Osteoblast (primary cell): ENCODE results near the gene NOC4L. TPM values are rescaled to one million over a fixed set of nuclear protein-coding genes. Genes with fewer than 3 reads are reported as not detected.
"Not testable (repeated sequence)": the region's sequence is repeated elsewhere in the genome, so short reads cannot be mapped to it uniquely, and the experiment has no call there.

Source experiments
- DNase-seq: peaks from one replicate; pipeline ENCODE4 v3.0.0; 2011; ENCODE audit warnings: low spot score, mixed read lengths; ENCODE audit not compliant: insufficient read length; ENCODE audit errors: missing footprints
- H2AFZ ChIP-seq: 2 replicates; pipeline ENCODE4 v1.6.0; 2011; ENCODE audit warnings: mild to moderate bottlenecking, low read length
- H3K27ac ChIP-seq: 2 replicates; pipeline ENCODE4 v1.5.1; 2011; ENCODE audit warnings: mild to moderate bottlenecking, low read depth, low read length, moderate library complexity
- H3K27me3 ChIP-seq: 2 replicates; pipeline ENCODE4 v1.6.0; 2012; ENCODE audit warnings: mild to moderate bottlenecking, control low read depth, inconsistent platforms, low read length, moderate library complexity; ENCODE audit not compliant: insufficient read depth
- H3K36me3 ChIP-seq: 2 replicates; pipeline ENCODE4 v1.5.1; 2011; ENCODE audit warnings: mild to moderate bottlenecking, low read length, control low read depth, moderate library complexity; ENCODE audit not compliant: insufficient read depth
- H3K4me1 ChIP-seq: 2 replicates; pipeline ENCODE4 v1.5.1; 2011; ENCODE audit warnings: mild to moderate bottlenecking, low read length, control low read depth, moderate library complexity; ENCODE audit not compliant: insufficient read depth
- H3K4me2 ChIP-seq: 2 replicates; pipeline ENCODE4 v1.6.0; 2011; ENCODE audit warnings: mild to moderate bottlenecking, low read length; ENCODE audit not compliant: insufficient read depth
- H3K4me3 ChIP-seq: fragments of 200-600 bp; sonication (generic); 3 replicates; pipeline ENCODE4 v1.5.1; 2012; ENCODE audit warnings: mild to moderate bottlenecking, low read length, inconsistent platforms; ENCODE audit not compliant: insufficient read depth
- H3K79me2 ChIP-seq: 2 replicates; pipeline ENCODE4 v1.6.0; 2012; ENCODE audit warnings: mild to moderate bottlenecking, low read length, control low read depth, inconsistent platforms; ENCODE audit not compliant: insufficient read depth
- H3K9me3 ChIP-seq: 2 replicates; pipeline ENCODE4 v1.5.1; 2011; ENCODE audit warnings: low read depth, low read length, control low read depth
- H4K20me1 ChIP-seq: 2 replicates; pipeline ENCODE4 v1.6.0; 2012; ENCODE audit warnings: mild to moderate bottlenecking, low read length, control low read depth; ENCODE audit not compliant: insufficient read depth
- CTCF ChIP-seq: IDR thresholded peaks from 2 replicates; pipeline ENCODE4 v1.5.1; 2011; ENCODE audit warnings: mild to moderate bottlenecking, low read depth, low read length, moderate library complexity; ENCODE audit errors: extremely low read depth
- total RNA-seq: library from RNA; depleted of rRNA; stranded (reverse); fragments of >200 nt; gene quantifications from 2 replicates; pipeline ENCODE4 v1.2.3, GENCODE V29; 2012

Gene NOC4L
- total RNA-seq, 1 donor: 11.2 TPM

- no peak overlapping the region for H2AFZ ChIP-seq
- H3K4me1 ChIP-seq: peaks cover 3% of the 10 kb centered on the region
- no peak for DNase-seq
- H3K4me2 ChIP-seq: no peak overlapping the region
- no peaks in the 10 kb centered on the region for H3K79me2 ChIP-seq
- no peaks in the 10 kb centered on the region for H3K27me3 ChIP-seq
- H3K9me3 ChIP-seq: no peaks in the 10 kb centered on the region
- no peaks in the 10 kb centered on the region for H4K20me1 ChIP-seq
- peaks cover 29% of the 10 kb centered on the region for H3K36me3 ChIP-seq
- no peak overlapping the region for H3K4me3 ChIP-seq
- no peak overlapping the region for H3K27ac ChIP-seq
- TF ChIP-seq CTCF: no peak
These were observed 12.3 kb upstream of the NOC4L start for GRCh38 chr12:132131952-132132351.

- Histone ChIP-seq H4K20me1 (peaks cover under 1% of the 10 kb centered on the region), H3K4me2 (no peak overlapping the region), H2AFZ (no peak overlapping the region), H3K79me2 (no peaks in the 10 kb centered on the region), H3K36me3 (peaks cover 21% of the 10 kb centered on the region), H3K4me3 (no peak overlapping the region), H3K4me1 (peaks cover 10% of the 10 kb centered on the region), H3K27ac (no peak overlapping the region), H3K9me3 (no peaks in the 10 kb centered on the region), H3K27me3 (no peaks in the 10 kb centered on the region)
- TF ChIP-seq CTCF: no peak
- peak; percentile 65 for DNase-seq
These were observed 11.4 kb upstream of the NOC4L start for GRCh38 chr12:132132609-132133430.

- H3K4me1 ChIP-seq: peaks cover 10% of the 10 kb centered on the region
- no peak overlapping the region for H3K4me3 ChIP-seq
- H3K27ac ChIP-seq: no peak overlapping the region
- peaks cover 2% of the 10 kb centered on the region for H4K20me1 ChIP-seq
- H3K36me3 ChIP-seq: peaks cover 8% of the 10 kb centered on the region
- DNase-seq: peak; percentile 56
- H2AFZ ChIP-seq: no peak overlapping the region
- H3K79me2 ChIP-seq: no peaks in the 10 kb centered on the region
- H3K9me3 ChIP-seq: no peaks in the 10 kb centered on the region
- H3K27me3 ChIP-seq: no peaks in the 10 kb centered on the region
- no peak for TF ChIP-seq CTCF
- no peak overlapping the region for H3K4me2 ChIP-seq
These were observed 10.2 kb upstream of the NOC4L start for GRCh38 chr12:132133952-132134652.

GRCh38 chr12:132134653-132135183, 9.5 kb upstream of the NOC4L start:
- H3K79me2 ChIP-seq, H3K4me3 ChIP-seq, H3K4me2 ChIP-seq, H3K27me3 ChIP-seq, H3K27ac ChIP-seq, H3K36me3 ChIP-seq, H4K20me1 ChIP-seq, H3K9me3 ChIP-seq, H3K4me1 ChIP-seq, DNase-seq, H2AFZ ChIP-seq: not testable (repeated sequence)

- not testable (repeated sequence) for H2AFZ ChIP-seq, H3K27me3 ChIP-seq, H4K20me1 ChIP-seq, H3K9me3 ChIP-seq, H3K4me2 ChIP-seq, H3K79me2 ChIP-seq, H3K27ac ChIP-seq, H3K4me1 ChIP-seq, H3K4me3 ChIP-seq
- DNase-seq: peak; percentile 23
- peaks cover 20% of the 10 kb centered on the region for H3K36me3 ChIP-seq
These were observed 8.0 kb upstream of the NOC4L start for GRCh38 chr12:132136226-132136625.
